MM.1S (cell line): Measurements from ENCODE around the gene NR1H3.

Source experiments
- EZH2 ChIP-seq: fragments of 300-600 bp; sonication (generic); optimal IDR thresholded peaks from 2 replicates; pipeline ENCODE3; 2017; ENCODE audit warnings: low read depth, mild to moderate bottlenecking, antibody characterized with exemption, low read length, mixed read lengths
- TF ChIP-seq, protein P1 (sequence below): fragments of 300-600 bp; sonication (generic); IDR thresholded peaks from 2 replicates; pipeline ENCODE4 v1.5.1; 2016; ENCODE audit warnings: antibody characterized with exemption, low read length, mixed read lengths

GRCh38 chr11:47285969-47286770 lies 28.4 kb downstream of the NR1H3 start:
- TF ChIP-seq, protein P1, sequence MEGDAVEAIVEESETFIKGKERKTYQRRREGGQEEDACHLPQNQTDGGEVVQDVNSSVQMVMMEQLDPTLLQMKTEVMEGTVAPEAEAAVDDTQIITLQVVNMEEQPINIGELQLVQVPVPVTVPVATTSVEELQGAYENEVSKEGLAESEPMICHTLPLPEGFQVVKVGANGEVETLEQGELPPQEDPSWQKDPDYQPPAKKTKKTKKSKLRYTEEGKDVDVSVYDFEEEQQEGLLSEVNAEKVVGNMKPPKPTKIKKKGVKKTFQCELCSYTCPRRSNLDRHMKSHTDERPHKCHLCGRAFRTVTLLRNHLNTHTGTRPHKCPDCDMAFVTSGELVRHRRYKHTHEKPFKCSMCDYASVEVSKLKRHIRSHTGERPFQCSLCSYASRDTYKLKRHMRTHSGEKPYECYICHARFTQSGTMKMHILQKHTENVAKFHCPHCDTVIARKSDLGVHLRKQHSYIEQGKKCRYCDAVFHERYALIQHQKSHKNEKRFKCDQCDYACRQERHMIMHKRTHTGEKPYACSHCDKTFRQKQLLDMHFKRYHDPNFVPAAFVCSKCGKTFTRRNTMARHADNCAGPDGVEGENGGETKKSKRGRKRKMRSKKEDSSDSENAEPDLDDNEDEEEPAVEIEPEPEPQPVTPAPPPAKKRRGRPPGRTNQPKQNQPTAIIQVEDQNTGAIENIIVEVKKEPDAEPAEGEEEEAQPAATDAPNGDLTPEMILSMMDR = no peak
- no peak for TF ChIP-seq EZH2
